ENCODE measurements around the gene SORBS1.

DNA sequence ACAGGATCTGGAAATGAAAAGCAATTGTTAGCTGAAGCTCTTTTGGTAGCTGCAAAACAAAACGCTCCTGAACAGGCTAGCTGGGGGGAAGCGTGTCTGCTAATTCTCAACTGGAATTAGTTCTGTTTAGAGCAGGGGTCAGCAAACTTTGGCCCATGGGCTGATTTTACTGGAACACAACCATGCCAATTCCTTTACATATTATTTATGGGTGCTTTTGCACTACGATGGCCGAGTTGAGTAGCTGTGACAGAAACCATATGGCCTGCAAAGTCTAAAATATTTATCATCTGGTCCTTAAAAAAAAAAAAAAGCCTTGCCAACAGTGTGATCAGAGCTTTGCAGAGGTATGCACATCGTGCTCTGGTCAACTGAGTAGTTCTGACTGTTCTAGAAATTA, 162.0 kb downstream of the SORBS1 start:
- TF ChIP-seq, protein P1, sequence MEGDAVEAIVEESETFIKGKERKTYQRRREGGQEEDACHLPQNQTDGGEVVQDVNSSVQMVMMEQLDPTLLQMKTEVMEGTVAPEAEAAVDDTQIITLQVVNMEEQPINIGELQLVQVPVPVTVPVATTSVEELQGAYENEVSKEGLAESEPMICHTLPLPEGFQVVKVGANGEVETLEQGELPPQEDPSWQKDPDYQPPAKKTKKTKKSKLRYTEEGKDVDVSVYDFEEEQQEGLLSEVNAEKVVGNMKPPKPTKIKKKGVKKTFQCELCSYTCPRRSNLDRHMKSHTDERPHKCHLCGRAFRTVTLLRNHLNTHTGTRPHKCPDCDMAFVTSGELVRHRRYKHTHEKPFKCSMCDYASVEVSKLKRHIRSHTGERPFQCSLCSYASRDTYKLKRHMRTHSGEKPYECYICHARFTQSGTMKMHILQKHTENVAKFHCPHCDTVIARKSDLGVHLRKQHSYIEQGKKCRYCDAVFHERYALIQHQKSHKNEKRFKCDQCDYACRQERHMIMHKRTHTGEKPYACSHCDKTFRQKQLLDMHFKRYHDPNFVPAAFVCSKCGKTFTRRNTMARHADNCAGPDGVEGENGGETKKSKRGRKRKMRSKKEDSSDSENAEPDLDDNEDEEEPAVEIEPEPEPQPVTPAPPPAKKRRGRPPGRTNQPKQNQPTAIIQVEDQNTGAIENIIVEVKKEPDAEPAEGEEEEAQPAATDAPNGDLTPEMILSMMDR (conservative IDR thresholded peaks at IDR 0.05; ENCODE audit: low read depth, low read length), result no peak
- TF ChIP-seq EZH2 (IDR thresholded peaks at IDR 0.05; ENCODE audit: borderline replicate concordance, low read depth, low read length, poor library complexity, severe bottlenecking), result no peak

Data from A673 (cell line).